Measurements from ENCODE around the gene BTG1.

DNA sequence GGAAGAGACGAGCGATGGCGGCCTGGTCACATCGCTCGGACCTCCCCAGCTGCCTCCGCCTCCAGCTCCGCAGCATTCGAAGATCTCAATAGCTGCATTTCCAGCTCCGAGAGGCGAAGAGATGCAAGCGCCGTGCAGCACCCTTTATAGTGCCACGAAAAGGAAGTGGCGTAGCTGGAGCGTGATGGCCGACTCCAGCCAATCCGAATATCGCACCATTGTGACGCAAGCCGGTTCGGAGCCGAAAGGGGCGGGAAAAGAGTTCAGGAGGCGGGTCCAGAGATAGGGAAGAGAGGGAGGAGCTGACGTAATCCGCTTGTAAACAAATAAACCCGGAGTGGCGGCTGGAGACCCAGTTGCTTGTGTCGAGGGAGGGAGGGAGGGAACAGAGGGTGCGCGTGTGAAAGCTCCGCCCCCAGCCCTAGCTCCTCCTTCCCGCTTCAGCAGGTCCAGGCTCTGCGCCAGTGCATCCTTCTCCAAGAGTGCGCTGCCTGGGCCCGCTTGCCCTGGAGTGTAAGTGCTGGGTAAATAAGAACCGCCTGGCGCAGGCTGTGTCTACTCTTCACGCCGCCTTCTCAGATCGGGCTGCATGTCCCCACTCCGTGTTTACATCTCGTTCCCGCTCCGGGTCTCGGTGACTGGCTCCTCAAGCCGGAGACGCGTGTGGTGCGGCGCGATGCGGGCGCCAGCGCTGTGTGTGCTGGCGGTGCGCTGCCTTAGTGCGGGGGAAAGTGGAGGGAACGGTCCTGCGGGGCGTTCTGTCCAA is at the start of gene BTG1:
- TF ChIP-seq FIP1L1 (IDR thresholded peaks at IDR 0.05; ENCODE audit: low read depth, low read length, poor library complexity, severe bottlenecking) (no peak), CHD1 (IDR thresholded peaks at IDR 0.05; ENCODE audit: low read length) (peak; percentile 77), NR1H2 (CRISPR knock-in tag; IDR thresholded peaks at IDR 0.05) (no peak)
- TF ChIP-seq, protein P1, sequence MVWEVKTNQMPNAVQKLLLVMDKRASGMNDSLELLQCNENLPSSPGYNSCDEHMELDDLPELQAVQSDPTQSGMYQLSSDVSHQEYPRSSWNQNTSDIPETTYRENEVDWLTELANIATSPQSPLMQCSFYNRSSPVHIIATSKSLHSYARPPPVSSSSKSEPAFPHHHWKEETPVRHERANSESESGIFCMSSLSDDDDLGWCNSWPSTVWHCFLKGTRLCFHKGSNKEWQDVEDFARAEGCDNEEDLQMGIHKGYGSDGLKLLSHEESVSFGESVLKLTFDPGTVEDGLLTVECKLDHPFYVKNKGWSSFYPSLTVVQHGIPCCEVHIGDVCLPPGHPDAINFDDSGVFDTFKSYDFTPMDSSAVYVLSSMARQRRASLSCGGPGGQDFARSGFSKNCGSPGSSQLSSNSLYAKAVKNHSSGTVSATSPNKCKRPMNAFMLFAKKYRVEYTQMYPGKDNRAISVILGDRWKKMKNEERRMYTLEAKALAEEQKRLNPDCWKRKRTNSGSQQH (CRISPR knock-in tag; IDR thresholded peaks at IDR 0.05), result 0 out of 2 replicates have a peak, but pooled peaks have one; percentile 61
- TF ChIP-seq, protein P2, sequence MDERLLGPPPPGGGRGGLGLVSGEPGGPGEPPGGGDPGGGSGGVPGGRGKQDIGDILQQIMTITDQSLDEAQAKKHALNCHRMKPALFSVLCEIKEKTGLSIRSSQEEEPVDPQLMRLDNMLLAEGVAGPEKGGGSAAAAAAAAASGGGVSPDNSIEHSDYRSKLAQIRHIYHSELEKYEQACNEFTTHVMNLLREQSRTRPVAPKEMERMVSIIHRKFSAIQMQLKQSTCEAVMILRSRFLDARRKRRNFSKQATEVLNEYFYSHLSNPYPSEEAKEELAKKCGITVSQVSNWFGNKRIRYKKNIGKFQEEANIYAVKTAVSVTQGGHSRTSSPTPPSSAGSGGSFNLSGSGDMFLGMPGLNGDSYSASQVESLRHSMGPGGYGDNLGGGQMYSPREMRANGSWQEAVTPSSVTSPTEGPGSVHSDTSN (CRISPR knock-in tag; IDR thresholded peaks at IDR 0.05; ENCODE audit: low read depth), result no peak
- TF ChIP-seq, protein P2 (tag; conservative IDR thresholded peaks at IDR 0.05; ENCODE audit: low read depth), result peak; percentile 59
- TF ChIP-seq, protein P3, sequence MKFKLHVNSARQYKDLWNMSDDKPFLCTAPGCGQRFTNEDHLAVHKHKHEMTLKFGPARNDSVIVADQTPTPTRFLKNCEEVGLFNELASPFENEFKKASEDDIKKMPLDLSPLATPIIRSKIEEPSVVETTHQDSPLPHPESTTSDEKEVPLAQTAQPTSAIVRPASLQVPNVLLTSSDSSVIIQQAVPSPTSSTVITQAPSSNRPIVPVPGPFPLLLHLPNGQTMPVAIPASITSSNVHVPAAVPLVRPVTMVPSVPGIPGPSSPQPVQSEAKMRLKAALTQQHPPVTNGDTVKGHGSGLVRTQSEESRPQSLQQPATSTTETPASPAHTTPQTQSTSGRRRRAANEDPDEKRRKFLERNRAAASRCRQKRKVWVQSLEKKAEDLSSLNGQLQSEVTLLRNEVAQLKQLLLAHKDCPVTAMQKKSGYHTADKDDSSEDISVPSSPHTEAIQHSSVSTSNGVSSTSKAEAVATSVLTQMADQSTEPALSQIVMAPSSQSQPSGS (CRISPR knock-in tag; IDR thresholded peaks at IDR 0.05), result no peak
- TF ChIP-seq, protein P4, sequence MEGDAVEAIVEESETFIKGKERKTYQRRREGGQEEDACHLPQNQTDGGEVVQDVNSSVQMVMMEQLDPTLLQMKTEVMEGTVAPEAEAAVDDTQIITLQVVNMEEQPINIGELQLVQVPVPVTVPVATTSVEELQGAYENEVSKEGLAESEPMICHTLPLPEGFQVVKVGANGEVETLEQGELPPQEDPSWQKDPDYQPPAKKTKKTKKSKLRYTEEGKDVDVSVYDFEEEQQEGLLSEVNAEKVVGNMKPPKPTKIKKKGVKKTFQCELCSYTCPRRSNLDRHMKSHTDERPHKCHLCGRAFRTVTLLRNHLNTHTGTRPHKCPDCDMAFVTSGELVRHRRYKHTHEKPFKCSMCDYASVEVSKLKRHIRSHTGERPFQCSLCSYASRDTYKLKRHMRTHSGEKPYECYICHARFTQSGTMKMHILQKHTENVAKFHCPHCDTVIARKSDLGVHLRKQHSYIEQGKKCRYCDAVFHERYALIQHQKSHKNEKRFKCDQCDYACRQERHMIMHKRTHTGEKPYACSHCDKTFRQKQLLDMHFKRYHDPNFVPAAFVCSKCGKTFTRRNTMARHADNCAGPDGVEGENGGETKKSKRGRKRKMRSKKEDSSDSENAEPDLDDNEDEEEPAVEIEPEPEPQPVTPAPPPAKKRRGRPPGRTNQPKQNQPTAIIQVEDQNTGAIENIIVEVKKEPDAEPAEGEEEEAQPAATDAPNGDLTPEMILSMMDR (IDR thresholded peaks at IDR 0.05 in 2 of 3, conservative IDR thresholded peaks at IDR 0.05 in 1 of 3; ENCODE audit: insufficient read depth in 2 of 3, low read depth in 1 of 3, low read length in 3 of 3), result no peak

Data from K562 (cell line).